ENCODE data around the gene VSTM2B. TPM values are rescaled to one million over a fixed set of nuclear protein-coding genes. Genes with fewer than 3 reads are reported as not detected.

The VSTM2B gene
- total RNA-seq, 1 donor from 2014 or later = not detected

GRCh38 chr19:29502581-29502850 is 23.3 kb upstream of the VSTM2B start:
- TF ChIP-seq, protein P1, sequence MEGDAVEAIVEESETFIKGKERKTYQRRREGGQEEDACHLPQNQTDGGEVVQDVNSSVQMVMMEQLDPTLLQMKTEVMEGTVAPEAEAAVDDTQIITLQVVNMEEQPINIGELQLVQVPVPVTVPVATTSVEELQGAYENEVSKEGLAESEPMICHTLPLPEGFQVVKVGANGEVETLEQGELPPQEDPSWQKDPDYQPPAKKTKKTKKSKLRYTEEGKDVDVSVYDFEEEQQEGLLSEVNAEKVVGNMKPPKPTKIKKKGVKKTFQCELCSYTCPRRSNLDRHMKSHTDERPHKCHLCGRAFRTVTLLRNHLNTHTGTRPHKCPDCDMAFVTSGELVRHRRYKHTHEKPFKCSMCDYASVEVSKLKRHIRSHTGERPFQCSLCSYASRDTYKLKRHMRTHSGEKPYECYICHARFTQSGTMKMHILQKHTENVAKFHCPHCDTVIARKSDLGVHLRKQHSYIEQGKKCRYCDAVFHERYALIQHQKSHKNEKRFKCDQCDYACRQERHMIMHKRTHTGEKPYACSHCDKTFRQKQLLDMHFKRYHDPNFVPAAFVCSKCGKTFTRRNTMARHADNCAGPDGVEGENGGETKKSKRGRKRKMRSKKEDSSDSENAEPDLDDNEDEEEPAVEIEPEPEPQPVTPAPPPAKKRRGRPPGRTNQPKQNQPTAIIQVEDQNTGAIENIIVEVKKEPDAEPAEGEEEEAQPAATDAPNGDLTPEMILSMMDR (IDR thresholded peaks at IDR 0.05) = no peak
- Mint-ChIP-seq H3K9me3 (ENCODE audit: low read depth) (no peaks in the 10 kb centered on the region), H3K4me3 (ENCODE audit: unreplicated experiment) (no peak overlapping the region), H3K36me3 (ENCODE audit: low read depth) (no peaks in the 10 kb centered on the region), H3K27ac (ENCODE audit: unreplicated experiment) (no peak overlapping the region), H3K27me3 (ENCODE audit: low read depth) (peaks cover 5% of the 10 kb centered on the region), H3K4me1 (ENCODE audit: low read depth) (no peaks in the 10 kb centered on the region)
- DNase-seq (ENCODE audit: low spot score) = no peak

DNA sequence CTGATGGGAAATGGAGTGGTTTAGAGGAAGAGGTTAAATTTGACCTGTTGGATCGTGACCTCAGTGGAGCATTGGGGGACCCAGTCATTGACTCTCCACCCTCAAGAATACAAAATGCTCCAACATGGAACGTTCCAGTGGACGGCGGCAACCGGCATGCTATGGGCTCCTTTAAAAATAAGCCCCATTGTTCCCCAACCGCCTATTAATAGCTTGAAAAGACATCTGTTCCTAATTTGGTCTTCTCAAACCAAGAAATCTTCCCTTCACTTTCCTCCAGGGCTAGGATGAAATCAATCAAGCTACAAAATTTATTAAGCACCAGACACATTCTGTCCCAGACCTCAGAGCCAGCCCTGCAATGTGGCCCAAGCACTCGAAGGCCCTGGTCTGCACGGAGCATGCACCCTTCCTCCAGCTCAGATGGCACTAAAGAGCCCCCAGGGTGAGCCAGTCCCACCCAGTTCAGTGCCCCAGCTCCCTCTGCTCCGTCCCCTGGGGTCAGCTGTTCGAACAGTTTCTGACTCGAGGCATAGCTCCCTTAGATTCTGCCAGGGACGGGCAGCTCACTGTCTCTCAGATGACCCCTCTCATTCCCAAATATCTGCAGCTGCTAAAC is 22.5 kb upstream of the VSTM2B start:
- Mint-ChIP-seq H3K4me3 (ENCODE audit: unreplicated experiment) (no peak overlapping the region), H3K9me3 (ENCODE audit: low read depth) (no peaks in the 10 kb centered on the region), H3K36me3 (ENCODE audit: low read depth) (no peaks in the 10 kb centered on the region), H3K27me3 (ENCODE audit: low read depth) (peaks cover 5% of the 10 kb centered on the region), H3K27ac (ENCODE audit: unreplicated experiment) (no peak overlapping the region), H3K4me1 (ENCODE audit: low read depth) (no peaks in the 10 kb centered on the region)
- DNase-seq (ENCODE audit: low spot score) = no peak
- TF ChIP-seq, protein P1 (IDR thresholded peaks at IDR 0.05) = no peak

DNA sequence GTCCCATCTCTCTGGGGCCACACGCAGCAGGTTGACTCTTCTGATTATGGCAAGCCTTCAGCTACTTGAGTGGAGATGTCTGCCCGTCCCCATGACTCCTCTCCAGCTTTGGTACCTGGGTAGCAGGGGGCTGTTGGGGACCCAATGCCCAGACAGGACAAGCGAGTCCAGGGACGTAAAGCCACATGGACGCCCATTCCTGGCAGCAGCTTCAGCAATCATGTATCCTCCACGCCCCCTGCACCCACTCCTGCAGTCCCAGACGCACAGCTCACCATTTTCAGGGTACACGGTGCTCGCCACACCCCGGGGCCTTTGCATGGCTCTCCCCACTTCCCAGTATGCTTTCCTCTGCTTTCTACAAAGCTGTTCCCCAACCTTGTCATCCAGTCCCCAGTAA is 22.0 kb upstream of the VSTM2B start:
- DNase-seq (ENCODE audit: low spot score) = no peak
- Mint-ChIP-seq H3K27me3 (ENCODE audit: low read depth) (peaks cover 6% of the 10 kb centered on the region), H3K4me1 (ENCODE audit: low read depth) (no peaks in the 10 kb centered on the region), H3K4me3 (ENCODE audit: unreplicated experiment) (no peak overlapping the region), H3K36me3 (ENCODE audit: low read depth) (no peaks in the 10 kb centered on the region), H3K27ac (ENCODE audit: unreplicated experiment) (no peak overlapping the region), H3K9me3 (ENCODE audit: low read depth) (no peaks in the 10 kb centered on the region)
- TF ChIP-seq, protein P1 (IDR thresholded peaks at IDR 0.05) = no peak

DNA sequence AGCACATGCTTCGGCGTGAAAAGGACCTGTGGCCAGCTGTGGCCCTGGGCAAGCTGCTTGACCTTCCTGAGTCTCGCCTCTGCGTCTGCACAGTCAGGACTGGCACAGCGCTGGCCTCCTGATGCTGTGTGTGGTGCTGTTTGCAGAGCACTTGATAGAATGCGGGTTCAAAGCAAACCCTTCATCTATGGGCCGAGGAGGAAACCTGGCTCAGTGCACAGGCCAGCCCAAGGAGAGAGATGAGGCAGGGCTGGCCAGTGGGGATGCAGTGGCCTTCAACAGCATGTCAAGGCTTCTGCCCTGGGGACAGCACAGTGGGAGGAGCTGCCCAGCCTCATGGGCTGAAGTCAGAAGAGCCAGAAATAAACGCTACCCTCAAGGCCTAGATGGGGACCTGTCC is 21.3 kb upstream of the VSTM2B start:
- H3K27me3 Mint-ChIP-seq (ENCODE audit: low read depth) = peaks cover 13% of the 10 kb centered on the region
- H3K9me3 Mint-ChIP-seq (ENCODE audit: low read depth) = no peaks in the 10 kb centered on the region
- H3K27ac Mint-ChIP-seq (ENCODE audit: unreplicated experiment) = no peak overlapping the region
- peak; percentile 34 for DNase-seq (ENCODE audit: low spot score)
- H3K36me3 Mint-ChIP-seq (ENCODE audit: low read depth) = no peaks in the 10 kb centered on the region
- H3K4me1 Mint-ChIP-seq (ENCODE audit: low read depth) = no peaks in the 10 kb centered on the region
- TF ChIP-seq, protein P1 (IDR thresholded peaks at IDR 0.05) = no peak
- no peak overlapping the region for H3K4me3 Mint-ChIP-seq (ENCODE audit: unreplicated experiment)

- TF ChIP-seq, protein P1 (IDR thresholded peaks at IDR 0.05) = no peak
- peak; percentile 64 for DNase-seq (ENCODE audit: low spot score)
- Mint-ChIP-seq H3K36me3 (ENCODE audit: low read depth) (no peaks in the 10 kb centered on the region), H3K4me1 (ENCODE audit: low read depth) (no peaks in the 10 kb centered on the region), H3K27ac (ENCODE audit: unreplicated experiment) (no peak overlapping the region), H3K9me3 (ENCODE audit: low read depth) (no peaks in the 10 kb centered on the region), H3K4me3 (ENCODE audit: unreplicated experiment) (no peak overlapping the region), H3K27me3 (ENCODE audit: low read depth) (peaks cover 14% of the 10 kb centered on the region)
Observed at GRCh38 chr19:29505097-29505824, 20.5 kb upstream of the VSTM2B start.

Data from chondrocyte (in vitro differentiated cells).